ENCODE data around the gene BTD.

The BTD gene

GRCh38 chr3:15635121-15635661 lies 33.6 kb downstream of the BTD start:
- peak in 13 of 51 donors; percentile 8 to 77 (median 27) for DNase-seq

DNA sequence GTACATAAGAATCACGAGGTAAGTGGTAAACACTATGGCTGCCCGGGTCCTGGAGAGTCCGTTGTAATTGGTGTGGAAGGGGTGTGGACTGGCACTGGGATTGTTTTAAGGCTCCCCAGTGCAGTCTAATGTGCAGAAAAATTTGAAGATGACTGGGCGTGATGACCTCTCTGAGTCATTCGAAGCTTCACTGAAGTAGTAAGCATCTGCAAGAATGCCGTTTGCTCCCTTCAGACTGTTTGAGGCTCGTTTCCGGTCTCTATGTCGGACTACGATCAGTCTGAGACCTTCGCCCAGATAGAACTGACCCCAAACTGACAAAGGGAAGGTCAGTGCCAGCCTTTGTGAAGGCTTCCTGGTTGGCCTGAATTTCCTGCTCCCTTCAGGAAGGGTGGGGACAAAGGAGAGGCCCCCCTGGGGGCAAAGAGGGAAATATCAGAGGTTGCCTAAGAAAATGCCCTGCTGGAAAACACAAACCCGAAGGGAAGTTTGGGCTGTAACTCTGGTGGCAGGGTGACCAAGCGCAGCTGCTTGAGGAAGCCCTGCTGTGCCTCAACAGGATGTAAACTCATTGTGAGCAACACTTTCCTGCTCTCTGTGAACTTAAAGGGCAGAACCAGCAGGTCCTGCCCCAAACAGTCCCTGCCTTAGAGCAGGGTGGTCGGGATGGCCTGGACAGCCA lies 34.6 kb downstream of the BTD start:
- DNase-seq, result no peak

DNA sequence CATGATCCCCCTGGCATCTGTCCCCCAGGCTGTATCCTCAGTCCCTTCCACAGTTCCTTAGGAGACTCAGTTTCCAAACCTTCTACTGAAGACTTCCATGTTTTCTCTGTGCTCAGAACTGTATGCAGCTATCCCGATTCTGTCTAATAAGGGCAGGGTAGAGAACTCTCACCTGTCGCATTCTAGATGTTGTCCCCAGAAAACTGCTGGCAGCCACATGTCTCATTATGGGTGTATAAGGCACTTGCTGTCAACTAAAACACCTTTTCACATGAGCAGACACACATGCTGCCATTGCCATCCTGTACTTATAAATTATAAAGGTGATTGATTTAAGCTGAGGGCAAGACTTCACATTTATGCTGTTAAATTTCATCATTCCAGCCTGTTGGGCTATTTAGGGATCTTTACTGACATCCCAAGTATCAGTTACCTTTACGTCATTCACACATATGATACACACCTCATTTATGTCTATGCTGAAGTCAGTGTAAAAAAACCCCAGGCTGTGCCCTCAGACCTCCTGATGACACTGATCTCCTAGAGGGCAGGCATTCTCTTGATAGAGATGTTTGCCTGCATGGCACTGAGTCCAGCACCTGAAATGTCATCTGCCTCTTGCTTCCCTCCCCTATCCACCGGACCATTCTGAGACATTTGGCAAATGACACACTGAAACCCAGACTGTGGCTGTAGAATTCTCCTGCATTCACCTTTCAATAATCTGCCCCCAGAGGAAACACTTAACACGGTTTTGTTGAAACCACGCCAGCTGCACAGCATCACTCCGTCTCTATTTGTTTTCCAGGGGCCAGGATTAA lies 35.8 kb downstream of the BTD start:
- no peak for DNase-seq

DNA sequence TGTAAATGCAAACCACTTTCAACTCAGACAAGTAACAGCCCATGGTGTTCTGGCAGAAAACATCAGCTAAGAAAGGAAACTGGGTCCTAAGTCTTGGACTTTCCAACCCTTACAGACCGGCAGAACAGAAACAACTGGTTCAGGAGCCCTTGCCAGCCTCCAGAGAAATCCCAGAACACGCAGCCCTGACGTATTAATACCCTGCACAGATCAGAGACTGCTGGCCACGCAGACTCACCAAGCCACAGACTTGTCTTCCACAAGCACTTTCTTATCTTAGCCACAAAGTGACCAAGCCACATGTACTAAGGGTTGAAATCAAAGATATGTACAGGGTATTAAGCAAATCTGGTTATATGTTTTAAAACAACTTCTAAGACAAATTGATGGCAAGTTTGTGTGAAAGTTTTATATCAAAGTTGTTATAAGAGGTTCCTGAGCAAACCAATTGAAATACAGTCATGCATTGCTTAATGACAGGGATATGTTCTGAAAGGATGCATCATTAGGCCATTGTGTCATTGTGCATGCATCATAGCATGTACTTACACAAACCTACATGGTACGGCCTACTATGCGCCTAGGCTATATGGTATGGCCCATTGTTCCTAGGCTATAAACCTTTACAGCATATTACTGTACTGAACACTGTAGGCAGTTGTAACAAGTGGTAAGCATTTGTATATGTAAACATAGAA lies 36.8 kb downstream of the BTD start:
- no peak for DNase-seq

DNA sequence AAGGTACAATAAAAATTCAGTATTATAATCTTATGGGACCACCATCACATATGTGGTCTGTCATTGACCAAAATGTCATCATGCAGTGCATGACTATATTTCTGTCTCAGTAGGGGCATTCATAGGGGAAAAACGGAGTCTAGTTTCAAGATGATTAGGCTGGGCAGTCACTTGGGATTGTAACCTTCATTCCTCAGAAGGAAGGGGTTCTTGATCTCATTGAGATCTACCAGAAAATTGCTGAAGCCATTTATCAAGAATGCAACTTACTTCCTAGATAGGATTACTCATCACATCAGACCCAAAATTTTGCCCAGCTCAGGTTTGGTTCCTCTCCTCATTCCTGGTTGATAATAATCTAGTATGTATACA lies 37.3 kb downstream of the BTD start:
- DNase-seq, result no peak

DNA sequence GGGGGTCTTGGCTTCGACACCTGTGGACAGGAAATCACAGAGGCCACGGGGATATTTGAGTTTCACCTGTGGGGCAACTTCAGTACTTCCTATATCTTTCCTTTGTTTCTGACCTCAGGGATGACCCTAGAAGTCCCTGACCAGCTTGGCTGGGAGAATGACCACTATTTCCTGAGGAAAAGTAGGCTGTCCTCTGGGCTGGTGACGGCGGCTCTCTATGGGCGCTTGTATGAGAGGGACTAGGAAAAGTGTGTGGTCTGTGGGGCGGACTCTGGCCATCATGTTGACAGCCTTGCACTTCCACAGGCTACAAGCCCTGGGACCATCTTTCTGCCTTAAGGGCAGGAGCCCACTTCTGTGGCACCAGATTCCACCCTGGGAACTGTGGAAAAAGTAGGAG lies 43.7 kb downstream of the BTD start:
- DNase-seq, result no peak

GRCh38 chr3:15645740-15646501 lies 44.4 kb downstream of the BTD start:
- DNase-seq, result peak in 1 of 51 donors; percentile 47

DNA sequence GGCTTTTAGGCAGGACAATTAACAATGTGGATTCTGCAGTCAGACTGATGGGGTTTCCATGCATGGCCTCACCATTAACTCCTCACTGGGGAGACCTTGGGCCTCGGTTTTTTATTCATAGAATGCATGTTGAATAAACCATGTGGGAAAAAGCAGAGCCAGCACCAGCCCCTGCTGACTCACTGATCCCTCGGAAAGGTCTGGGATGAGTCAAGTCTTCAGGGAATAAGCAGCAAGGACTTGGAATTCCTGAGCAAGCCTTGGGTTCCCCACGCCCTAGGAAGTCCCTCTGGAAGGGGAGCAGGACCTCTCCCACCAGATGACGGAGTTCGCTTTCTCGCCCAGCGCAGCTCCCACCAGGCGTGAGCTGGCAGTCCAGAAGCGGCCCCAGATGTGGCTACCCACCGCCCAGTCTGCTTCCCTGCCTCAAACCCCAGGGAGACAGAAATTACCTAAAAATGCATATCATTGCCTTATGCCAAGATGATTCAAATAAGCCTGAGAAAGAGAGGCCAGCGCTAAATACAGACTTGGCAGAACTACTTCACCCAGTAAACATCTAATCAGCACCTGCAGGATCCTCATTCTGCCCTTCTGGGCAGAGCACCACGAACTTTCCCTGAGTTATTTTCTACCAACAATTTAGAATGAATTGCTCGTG lies 45.4 kb downstream of the BTD start:
- peak in 2 of 51 donors; percentile 37 to 49 for DNase-seq

DNA sequence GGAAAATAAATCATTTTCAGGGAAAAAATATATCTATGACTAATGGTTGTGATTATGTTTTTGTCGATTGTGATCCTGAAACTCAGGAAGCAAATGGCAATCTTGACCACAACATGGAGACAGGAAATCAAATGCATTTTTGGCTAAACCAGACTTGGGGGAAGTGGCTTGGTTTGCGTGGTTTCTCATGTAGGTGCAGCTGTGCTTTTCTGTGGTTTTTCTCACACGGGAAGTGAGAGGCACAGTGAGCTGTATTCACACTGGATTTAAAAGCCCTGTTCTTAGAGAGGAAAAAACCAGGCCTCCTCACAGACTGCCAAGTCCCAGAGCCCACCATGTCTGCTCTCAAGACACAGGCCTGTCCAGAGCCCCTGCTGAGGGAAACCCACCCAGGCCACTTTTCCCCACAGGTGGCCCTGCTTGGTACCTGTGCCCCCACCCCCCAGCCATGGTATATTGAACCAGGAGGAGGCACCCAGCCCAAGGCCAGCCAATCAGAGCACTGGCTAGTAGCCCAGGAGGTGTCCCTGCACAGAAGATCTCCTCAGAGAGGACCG lies 46.1 kb downstream of the BTD start:
- DNase-seq, result no peak

DNA sequence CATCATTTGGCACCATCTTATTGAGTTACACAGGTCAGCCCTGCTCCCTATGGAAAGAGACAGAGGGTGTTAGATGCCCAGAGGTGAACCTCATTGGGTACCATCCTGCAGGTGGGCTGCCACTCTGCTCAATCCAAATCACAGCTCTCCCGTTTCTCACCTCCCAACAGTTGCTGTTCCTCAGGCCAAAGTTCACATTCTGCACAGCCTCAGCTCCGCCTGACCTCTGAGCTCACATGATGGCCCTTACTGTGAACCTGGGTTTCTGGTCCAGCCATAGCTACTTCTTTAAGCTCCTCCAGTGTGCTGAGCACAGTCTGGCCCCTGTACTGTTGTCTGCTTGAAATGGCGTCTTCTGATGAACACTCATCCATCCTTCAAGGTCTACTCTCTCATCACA lies 47.8 kb downstream of the BTD start:
- no peak for DNase-seq

GRCh38 chr3:15649858-15650257 lies 48.3 kb downstream of the BTD start:
- no peak for DNase-seq

- DNase-seq, result no peak
Observed at GRCh38 chr3:15651396-15651795, 49.9 kb downstream of the BTD start.

DNA sequence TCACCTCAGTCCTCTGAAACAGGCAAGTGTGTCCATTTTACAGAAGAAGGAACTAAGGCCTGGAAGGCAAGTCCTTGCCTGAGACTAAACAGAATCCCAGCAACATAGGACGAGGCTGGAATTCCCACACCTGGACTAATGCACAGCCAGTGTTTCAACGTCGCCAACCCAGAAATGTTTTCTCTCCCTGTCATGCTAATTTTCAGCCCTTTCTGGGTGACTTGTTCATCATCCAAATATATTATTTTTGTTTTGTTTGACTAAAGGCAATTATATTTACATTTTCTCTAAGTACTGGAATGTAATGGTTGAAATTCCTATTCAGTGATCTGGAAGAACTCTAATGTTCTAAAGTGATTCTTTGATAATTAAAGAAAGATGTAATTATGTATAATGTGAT lies 51.8 kb downstream of the BTD start:
- no peak for DNase-seq

GRCh38 chr3:15654127-15654526 lies 52.6 kb downstream of the BTD start:
- no peak for DNase-seq

- DNase-seq, result peak in 22 of 51 donors; percentile 13 to 78 (median 42)
Observed at GRCh38 chr3:15654891-15655290, 53.3 kb downstream of the BTD start.

DNA sequence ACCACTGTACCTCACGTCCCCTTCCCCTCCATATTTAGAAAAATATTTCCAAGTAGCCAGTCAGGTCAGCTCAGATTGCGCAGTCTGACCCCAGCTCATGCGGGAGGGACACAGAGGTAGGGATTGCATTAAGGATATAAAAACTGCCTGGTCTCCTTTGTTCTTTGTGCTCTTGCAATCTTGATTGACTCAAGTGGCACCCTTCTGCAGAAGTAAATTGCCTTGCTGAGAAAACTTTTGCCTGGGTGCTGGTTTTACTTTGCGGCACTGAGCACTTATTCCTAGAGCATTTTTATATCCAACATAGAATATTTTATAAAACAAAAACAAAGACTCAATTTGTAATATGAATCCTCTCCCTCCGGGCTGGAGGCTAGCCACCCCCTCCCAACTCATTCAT lies 54.8 kb downstream of the BTD start:
- DNase-seq, result no peak

GRCh38 chr3:15657016-15657415 lies 55.5 kb downstream of the BTD start:
- no peak for DNase-seq

DNA sequence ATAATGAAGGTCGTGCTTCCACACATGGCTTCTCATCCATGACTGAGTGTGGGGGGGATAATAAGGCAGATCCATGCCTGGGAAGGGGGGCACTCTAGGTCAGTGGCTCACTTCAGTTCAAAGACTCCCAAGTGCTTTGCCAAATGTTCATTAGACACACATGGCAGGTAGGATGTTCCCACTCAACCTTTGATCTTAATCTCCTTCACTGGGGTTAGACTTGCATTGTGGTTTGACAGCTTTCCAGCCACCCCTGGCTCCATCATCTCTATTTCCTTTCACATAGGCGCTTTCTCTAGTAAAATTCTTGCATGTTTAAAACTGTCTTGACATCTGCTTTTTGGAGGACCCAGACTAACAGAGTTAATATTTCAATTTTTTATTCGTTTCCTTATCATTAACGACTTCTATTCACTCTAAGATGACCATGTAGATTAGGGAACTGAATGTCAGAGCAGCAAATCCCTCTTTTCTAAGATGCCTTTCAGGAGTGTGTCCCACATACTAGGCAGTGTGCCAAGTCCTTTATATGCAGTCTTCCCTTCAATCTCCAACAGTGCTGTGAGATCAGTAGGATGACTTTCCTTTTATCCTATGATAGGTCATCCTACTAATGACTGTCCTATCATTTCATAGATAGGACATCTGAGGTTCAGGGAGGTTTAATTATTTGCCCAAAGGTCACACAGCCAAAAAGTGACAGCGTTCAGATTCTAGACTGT lies 57.9 kb downstream of the BTD start:
- no peak for DNase-seq

- DNase-seq, result no peak
Observed at GRCh38 chr3:15660055-15660935, 58.8 kb downstream of the BTD start.

All from hypothalamus (tissue), 51 donors.